Lung (tissue), 12 donors: ENCODE results near the gene SYDE1. TPM values are rescaled to one million over a fixed set of nuclear protein-coding genes. Genes with fewer than 3 reads are reported as not detected.
A peak's percentile ranks its signal among the peaks of the same experiment; 100 is the strongest.
"Not testable (repeated sequence)": the region's sequence is repeated elsewhere in the genome, so short reads cannot be mapped to it uniquely, and the experiment has no call there.

Experiments
- ATAC-seq: fragments of 200-7000 bp; cut with Tn5 transposase; one replicate; pipeline ENCODE4 v1.9.1; 2020; ENCODE audit warnings: moderate number of reproducible peaks; ENCODE audit not compliant: insufficient read depth, low FRiP score
- DNase-seq, 3 donors: peaks; one replicate each; pipeline ENCODE4 v3.0.0-alpha.2; 2013 to 2017
- H3K27ac ChIP-seq, 2 donors: one replicate each; pipeline ENCODE4 v1.5.1; 2013; ENCODE audit warnings: mild to moderate bottlenecking in 2 of 2, moderate library complexity in 2 of 2, control low read depth in 1 of 2, inconsistent platforms in 1 of 2, low read depth in 1 of 2, low read length in 1 of 2
- H3K27me3 ChIP-seq, 3 donors: one replicate each; pipeline ENCODE4 v1.5.1; 2013; ENCODE audit warnings: low read length in 2 of 3; ENCODE audit not compliant: control insufficient read depth in 3 of 3, insufficient read depth in 3 of 3
- H3K36me3 ChIP-seq, 4 donors: one replicate each; pipeline ENCODE4 v1.5.1; 2013; ENCODE audit warnings: low read length in 4 of 4, mild to moderate bottlenecking in 1 of 4, moderate library complexity in 1 of 4; ENCODE audit not compliant: control insufficient read depth in 4 of 4, insufficient read depth in 4 of 4
- H3K4me1 ChIP-seq, 5 donors: one replicate each; pipeline ENCODE4 v1.5.1; 2013; ENCODE audit warnings: low read length in 5 of 5, mild to moderate bottlenecking in 2 of 5, moderate library complexity in 1 of 5; ENCODE audit not compliant: control insufficient read depth in 5 of 5, insufficient read depth in 5 of 5
- H3K4me3 ChIP-seq: one replicate; pipeline ENCODE4 v1.5.1; 2013; ENCODE audit warnings: mild to moderate bottlenecking, control low read depth, moderate library complexity
- H3K9ac ChIP-seq, 2 donors: one replicate each; pipeline ENCODE4 v1.5.1; 2013; ENCODE audit warnings: low read length in 2 of 2, control low read depth in 1 of 2; ENCODE audit not compliant: insufficient read depth in 1 of 2
- H3K9me3 ChIP-seq, 4 donors: one replicate each; pipeline ENCODE4 v1.5.1; 2013; ENCODE audit warnings: low read length in 3 of 4, mild to moderate bottlenecking in 1 of 4, moderate library complexity in 1 of 4; ENCODE audit not compliant: control insufficient read depth in 4 of 4, insufficient read depth in 3 of 4
- CTCF ChIP-seq: IDR thresholded peaks from 2 replicates; pipeline ENCODE4 v1.5.1; 2012; ENCODE audit warnings: mild to moderate bottlenecking; ENCODE audit errors: control extremely low read depth, extremely low read depth
- WGBS, 2 donors: extraction: QIAGEN DNeasy Blood & Tissue Kit; methylation state at CpG; one replicate each; pipeline ENCODE4 v1.1.7; 2013; 5-methylcytosine and 5-hydroxymethylcytosine counted together
- polyA plus RNA-seq, 2 donors: library from polyadenylated mRNA; stranded (reverse); fragments of 200-250 nt; gene quantifications; one replicate each; pipeline ENCODE4 v1.2.1, GENCODE V29; 2013
- total RNA-seq, 2 donors: library from RNA; depleted of rRNA in 1 of 2; stranded (reverse); fragments of >200 nt in 1 of 2; gene quantifications; one replicate each; pipeline ENCODE4 v1.2.1, GENCODE V29; 2014 to 2021
- donor health status: control.
- donor health status: control.
- donor health status: Bipolar disorder and iron deficiency.
- donor health status: healthy.
- donor health status: DM: yes; HTN: yes; CAD: no.

SYDE1 gene
- total and polyA plus RNA-seq, 4 donors = 5.5 to 26.9 (median 16.8) TPM

GRCh38 chr19:15072930-15073647, 34.1 kb upstream of the SYDE1 start:
- Histone ChIP-seq H3K27ac (no peak overlapping the region), H3K4me3 (no peak overlapping the region), H3K36me3 (no peaks in the 10 kb centered on the region), H3K9me3 (no peaks in the 10 kb centered on the region), H3K9ac (no peak overlapping the region), H3K4me1 (no peaks in the 10 kb centered on the region), H3K27me3 (peaks cover 0 to 2% (median 0%) of the 10 kb centered on the region in 3 donors)
- DNase-seq (no peak), ATAC-seq (no peak)
- no peak for TF ChIP-seq CTCF
- 72 to 75% methylated on average over 23 of the region's 23 CpGs for WGBS, 2 donors

- DNase-seq = no peak
Observed at GRCh38 chr19:15074371-15074770, 32.8 kb upstream of the SYDE1 start.

DNA sequence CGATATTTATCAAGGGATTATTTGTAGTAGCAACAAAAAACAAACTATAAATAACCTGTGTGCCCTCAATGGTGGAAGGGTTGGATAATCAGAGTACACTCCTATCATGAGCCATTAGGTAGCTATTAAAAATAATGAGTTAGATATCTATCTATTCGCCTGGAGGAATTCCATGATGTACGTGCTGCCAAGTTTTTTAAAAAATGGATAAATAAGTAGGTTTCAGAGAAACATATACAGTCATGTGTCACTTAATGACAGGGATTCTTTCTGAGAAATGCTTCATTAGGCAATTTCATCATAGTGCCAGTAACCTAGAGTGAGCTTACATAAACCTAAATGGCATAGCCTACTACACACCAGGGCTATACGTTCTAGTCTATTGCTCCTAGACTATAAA, 31.4 kb upstream of the SYDE1 start:
- WGBS, 2 donors = 80 to 85% methylated on average over 4 of the region's 4 CpGs
- no peak overlapping the region for H3K4me3 ChIP-seq

More at GRCh38 chr19:15074371-15074770, 32.8 kb upstream of the SYDE1 start:
- no peak overlapping the region for H3K27ac ChIP-seq
- TF ChIP-seq CTCF = no peak
- WGBS, 2 donors = 72 to 78% methylated on average over 2 of the region's 2 CpGs
- no peaks in the 10 kb centered on the region for H3K9me3 ChIP-seq
- no peak overlapping the region for H3K9ac ChIP-seq
- no peaks in the 10 kb centered on the region for H3K36me3 ChIP-seq
- H3K27me3 ChIP-seq = peaks cover 0 to 2% (median 0%) of the 10 kb centered on the region in 3 donors
- ATAC-seq = no peak
- H3K4me3 ChIP-seq = no peak overlapping the region
- H3K4me1 ChIP-seq = no peaks in the 10 kb centered on the region

DNA sequence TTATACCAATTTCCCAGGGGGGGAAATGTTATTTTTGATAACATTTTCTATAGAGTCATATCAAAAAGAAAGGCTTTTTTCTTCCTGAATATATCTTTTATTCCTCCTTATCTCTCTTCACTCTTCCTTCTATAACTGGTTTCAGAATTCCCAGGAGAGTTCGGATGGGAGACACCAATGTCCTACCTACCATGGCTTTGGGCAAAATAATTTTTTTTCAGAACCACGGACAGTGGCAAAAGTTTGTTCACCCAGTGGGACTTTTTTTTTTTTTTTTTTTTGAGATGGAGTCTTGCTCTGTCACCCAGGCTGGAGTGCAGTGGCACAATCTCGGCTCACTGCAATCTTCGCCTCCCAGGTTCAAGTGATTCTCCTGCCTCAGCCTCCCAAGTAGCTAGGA, 27.2 kb upstream of the SYDE1 start:
- DNase-seq = peak in 1 of 3 donors; percentile 15
- ATAC-seq, H3K27me3 ChIP-seq, H3K4me3 ChIP-seq, H3K36me3 ChIP-seq, H3K9ac ChIP-seq, H3K4me1 ChIP-seq, H3K27ac ChIP-seq, H3K9me3 ChIP-seq: not testable (repeated sequence)
- 67 to 70% methylated on average over 4 of the region's 4 CpGs for WGBS, 2 donors

More for the DNA sequence above, 31.4 kb upstream of the SYDE1 start:
- Histone ChIP-seq H3K9me3 (no peaks in the 10 kb centered on the region), H3K9ac (no peak overlapping the region), H3K36me3 (no peaks in the 10 kb centered on the region), H3K27me3 (peaks cover 0 to 2% (median 0%) of the 10 kb centered on the region in 3 donors), H3K27ac (no peak overlapping the region), H3K4me1 (no peaks in the 10 kb centered on the region)
- TF ChIP-seq CTCF = no peak
- ATAC-seq (no peak), DNase-seq (no peak)
